Activated CD4-positive, alpha-beta T cell treated with anti-CD3 and anti-CD28 coated beads for 4 hours (primary cell): ENCODE measurements around the gene DCAF5.
A peak's percentile ranks its signal among the peaks of the same experiment; 100 is the strongest.
"Not testable (repeated sequence)": the region's sequence is repeated elsewhere in the genome, so short reads cannot be mapped to it uniquely, and the experiment has no call there.

Experiments used
- DNase-seq, 2 donors: peaks; one replicate each; pipeline ENCODE4 v3.0.0-alpha.2; 2020

The DCAF5 gene

GRCh38 chr14:69152902-69153151 lies at the start of gene DCAF5:
Gene DCAF5, minus strand, starts transcription at chr14:69153119. Its CDS starts 141 bp downstream, at chr14:69152978.
- DNase-seq: peak; percentile 92

GRCh38 chr14:69199786-69200185 lies 46.9 kb upstream of the DCAF5 start:
- DNase-seq: no peak

GRCh38 chr14:69193721-69194120 lies 40.8 kb upstream of the DCAF5 start:
- DNase-seq: no peak

GRCh38 chr14:69191340-69192111 lies 38.6 kb upstream of the DCAF5 start, which contains the start of gene EXD2:
Gene EXD2, plus strand, starts transcription at chr14:69191498. Its CDS starts 17,973 bp downstream, at chr14:69209471.
- DNase-seq: peak; percentile 62 to 67

- DNase-seq: no peak
Measured at GRCh38 chr14:69190191-69190590, 37.3 kb upstream of the DCAF5 start.

- no peak for DNase-seq
Measured at GRCh38 chr14:69183735-69184134, 30.8 kb upstream of the DCAF5 start.

GRCh38 chr14:69182580-69182979 lies 29.7 kb upstream of the DCAF5 start:
- DNase-seq: not testable (repeated sequence)

- DNase-seq: no peak
Measured at GRCh38 chr14:69181491-69181890, 28.6 kb upstream of the DCAF5 start.

GRCh38 chr14:69175130-69175529 lies 22.2 kb upstream of the DCAF5 start:
- no peak for DNase-seq

GRCh38 chr14:69171569-69171968 lies 18.6 kb upstream of the DCAF5 start:
- DNase-seq: no peak

- no peak for DNase-seq
Measured at GRCh38 chr14:69170839-69171238, 17.9 kb upstream of the DCAF5 start.

GRCh38 chr14:69165787-69166186 lies 12.9 kb upstream of the DCAF5 start:
- DNase-seq: not testable (repeated sequence)

- DNase-seq: no peak
Measured at GRCh38 chr14:69161590-69161989, 8.7 kb upstream of the DCAF5 start.

- DNase-seq: no peak
Measured at GRCh38 chr14:69156224-69156623, 3.3 kb upstream of the DCAF5 start.

- DNase-seq: no peak
Measured at GRCh38 chr14:69154779-69155178, 1.9 kb upstream of the DCAF5 start.

GRCh38 chr14:69153873-69154270 lies 953 bp upstream of the DCAF5 start:
- DNase-seq: no peak

GRCh38 chr14:69153152-69153872 lies 393 bp upstream of the DCAF5 start:
- DNase-seq: no peak

GRCh38 chr14:69152181-69152901 lies 578 bp downstream of the DCAF5 start:
- DNase-seq: peak; percentile 46 to 49

GRCh38 chr14:69151458-69152180 lies 1.3 kb downstream of the DCAF5 start:
- peak; percentile 72 to 78 for DNase-seq

- no peak for DNase-seq
Measured at GRCh38 chr14:69149461-69150244, 3.3 kb downstream of the DCAF5 start.

GRCh38 chr14:69142101-69142500 lies 10.8 kb downstream of the DCAF5 start:
- no peak for DNase-seq

GRCh38 chr14:69141550-69141949 lies 11.4 kb downstream of the DCAF5 start:
- no peak for DNase-seq
